ENCODE results near the gene DQX1.

Gene DQX1

GRCh38 chr2:74474899-74475298, 51.1 kb downstream of the DQX1 start:
- ChIA-PET POLR2A (interaction anchor here (0.9 kb wide), 1 partner anchor 51 kb away, joined by 9 read pairs; the partner anchor contains the start of gene DQX1), CTCF (interaction anchor here (0.8 to 1.5 kb wide), 5 partner anchors 8 to 171 kb away, joined by 3 to 7 read pairs (median 3); no protein-coding TSS in a partner anchor)
- H3K36me3 ChIP-seq (ENCODE audit: control insufficient read depth in 2 of 2, insufficient read depth in 1 of 2, low read length in 2 of 2) = peaks cover 44 to 49% of the 10 kb centered on the region in 2 experiments
- H3K27ac ChIP-seq (ENCODE audit: extremely low read depth, low read depth, low read length) = no peak overlapping the region
- no peak overlapping the region for H3K4me3 ChIP-seq (ENCODE audit: low read depth, low read length)
- TF ChIP-seq ZNF239 (tag by site-specific recombination; IDR thresholded peaks at IDR 0.05) (no peak), ZNF169 (tag by site-specific recombination; IDR thresholded peaks at IDR 0.05) (no peak), SP3 (tag by site-specific recombination; IDR thresholded peaks at IDR 0.05) (no peak), YY2 (tag by site-specific recombination; IDR thresholded peaks at IDR 0.05) (no peak), ZNF510 (tag by site-specific recombination; IDR thresholded peaks at IDR 0.05; ENCODE audit: insufficient replicate concordance) (no peak), PBX3 (CRISPR knock-in tag; IDR thresholded peaks at IDR 0.05) (no peak), ZNF16 (tag by site-specific recombination; IDR thresholded peaks at IDR 0.05; ENCODE audit: low read depth) (no peak), ZNF701 (tag by site-specific recombination; IDR thresholded peaks at IDR 0.05) (no peak), KLF16 (tag by site-specific recombination; IDR thresholded peaks at IDR 0.05) (no peak), GLI4 (tag by site-specific recombination; IDR thresholded peaks at IDR 0.05) (no peak), ZBTB44 (tag by site-specific recombination; IDR thresholded peaks at IDR 0.05) (no peak), SP2 (tag by site-specific recombination; IDR thresholded peaks at IDR 0.05) (no peak), ZNF843 (tag by site-specific recombination; IDR thresholded peaks at IDR 0.05) (no peak), ZNF221 (tag by site-specific recombination; IDR thresholded peaks at IDR 0.05; ENCODE audit: borderline replicate concordance) (no peak), ZBTB6 (tag by site-specific recombination; IDR thresholded peaks at IDR 0.05) (no peak), ZNF621 (tag by site-specific recombination; IDR thresholded peaks at IDR 0.05) (no peak)
- H3K4me1 ChIP-seq (ENCODE audit: control insufficient read depth, insufficient read depth, low read length) = 0 out of 2 replicates have a peak, but pooled peaks cover 2% of the 10 kb centered on the region
- H3K9me3 ChIP-seq (ENCODE audit: control insufficient read depth, insufficient read depth, low read depth, low read length) = no peaks in the 10 kb centered on the region

- TF ChIP-seq ZIC2 (tag by site-specific recombination; IDR thresholded peaks at IDR 0.05) = peak; percentile 25; the same call in 1 of the 2 replicates
- no peak for TF ChIP-seq ZNF626 (tag by site-specific recombination; IDR thresholded peaks at IDR 0.05)
- POLR2A ChIA-PET = interaction anchor here (0.7 to 4.0 kb wide), 4 partner anchors 16 to 73 kb away, joined by 5 to 44 read pairs (median 8); partner anchors contain the start of genes DQX1 and WBP1
- CTCF ChIA-PET = interaction anchor here (0.6 to 1.5 kb wide), 6 partner anchors 9 to 101 kb away, joined by 3 to 7 read pairs (median 3); no protein-coding TSS in a partner anchor
- Histone ChIP-seq H3K27ac (ENCODE audit: extremely low read depth, low read depth, low read length) (no peak overlapping the region), H3K9me3 (ENCODE audit: control insufficient read depth, insufficient read depth, low read depth, low read length) (no peaks in the 10 kb centered on the region), H3K4me1 (ENCODE audit: control insufficient read depth, insufficient read depth, low read length) (0 out of 2 replicates have a peak, but pooled peaks cover 2% of the 10 kb centered on the region), H3K36me3 (ENCODE audit: control insufficient read depth in 2 of 2, insufficient read depth in 1 of 2, low read length in 2 of 2) (peaks cover 40 to 45% of the 10 kb centered on the region in 2 experiments), H3K4me3 (ENCODE audit: low read depth, low read length) (no peak overlapping the region)
These were observed 51.5 kb downstream of the DQX1 start for GRCh38 chr2:74474481-74474880.

GRCh38 chr2:74472945-74473258, 53.1 kb downstream of the DQX1 start:
- Histone ChIP-seq H3K9me3 (ENCODE audit: control insufficient read depth, insufficient read depth, low read depth, low read length) (no peaks in the 10 kb centered on the region), H3K27ac (ENCODE audit: extremely low read depth, low read depth, low read length) (peak overlapping the region; percentile 87), H3K4me3 (ENCODE audit: low read depth, low read length) (peak overlapping the region; percentile 55), H3K36me3 (ENCODE audit: control insufficient read depth in 2 of 2, insufficient read depth in 1 of 2, low read length in 2 of 2) (peaks cover 24 to 36% of the 10 kb centered on the region in 2 experiments), H3K4me1 (ENCODE audit: control insufficient read depth, insufficient read depth, low read length) (0 out of 2 replicates have a peak, but pooled peaks cover 2% of the 10 kb centered on the region)
- ChIA-PET POLR2A (interaction anchor here (0.8 to 4.0 kb wide), 10 partner anchors 9 to 117 kb away, joined by 3 to 44 read pairs (median 4); partner anchors contain the start of genes AUP1, CCDC142, HTRA2 and INO80B), CTCF (interaction anchor here (0.6 to 1.5 kb wide), 5 partner anchors 10 to 195 kb away, joined by 3 to 14 read pairs (median 3); partner anchors contain the start of genes CCDC142, INO80B and TTC31)
- TF ChIP-seq ZNF510 (tag by site-specific recombination; IDR thresholded peaks at IDR 0.05; ENCODE audit: insufficient replicate concordance) = no peak
- no peak for TF ChIP-seq ZNF776 (tag by site-specific recombination; IDR thresholded peaks at IDR 0.05; ENCODE audit: borderline replicate concordance)
- no peak for TF ChIP-seq ZNF202 (tag by site-specific recombination; IDR thresholded peaks at IDR 0.05; ENCODE audit: borderline replicate concordance)
- TF ChIP-seq ZBTB20 (tag by site-specific recombination; IDR thresholded peaks at IDR 0.05) = no peak
- TF ChIP-seq ZEB2 (tag by site-specific recombination; IDR thresholded peaks at IDR 0.05) = no peak
- no peak for TF ChIP-seq ZNF548 (tag by site-specific recombination; IDR thresholded peaks at IDR 0.05)
- TF ChIP-seq ZSCAN23 (tag by site-specific recombination; IDR thresholded peaks at IDR 0.05) = no peak
- TF ChIP-seq ZSCAN16 (tag by site-specific recombination; IDR thresholded peaks at IDR 0.05) = no peak
- TF ChIP-seq ZNF677 (tag by site-specific recombination; IDR thresholded peaks at IDR 0.05) = no peak
- TF ChIP-seq ZNF146 (tag by site-specific recombination; IDR thresholded peaks at IDR 0.05) = no peak
- TF ChIP-seq ZNF114 (tag by site-specific recombination; IDR thresholded peaks at IDR 0.05) = no peak
- TF ChIP-seq ZNF561 (tag by site-specific recombination; IDR thresholded peaks at IDR 0.05; ENCODE audit: borderline replicate concordance) = no peak
